Keratinocyte (primary cell): ENCODE measurements around the gene PCCB.
"Not testable (repeated sequence)": the region's sequence is repeated elsewhere in the genome, so short reads cannot be mapped to it uniquely, and the experiment has no call there.

Source experiments
- EZH2 ChIP-seq: IDR thresholded peaks from one replicate; pipeline ENCODE4 v1.6.1; 2012; ENCODE audit warnings: inconsistent platforms, mild to moderate bottlenecking, low read length, moderate library complexity
- TF ChIP-seq, protein P1 (sequence below), 3 experiments: IDR thresholded peaks in 1 of 3; conservative IDR thresholded peaks in 1 of 3; optimal IDR thresholded peaks in 1 of 3; 2 replicates in 2 of 3; 3 replicates in 1 of 3; pipeline versions ENCODE3 to v1.5.1; 2011; ENCODE audit warnings: low read length in 3 of 3, mild to moderate bottlenecking in 3 of 3, moderate library complexity in 2 of 3, control low read depth in 1 of 3, inconsistent platforms in 1 of 3; ENCODE audit not compliant: insufficient read depth in 2 of 3; ENCODE audit errors: extremely low read depth in 1 of 3

DNA sequence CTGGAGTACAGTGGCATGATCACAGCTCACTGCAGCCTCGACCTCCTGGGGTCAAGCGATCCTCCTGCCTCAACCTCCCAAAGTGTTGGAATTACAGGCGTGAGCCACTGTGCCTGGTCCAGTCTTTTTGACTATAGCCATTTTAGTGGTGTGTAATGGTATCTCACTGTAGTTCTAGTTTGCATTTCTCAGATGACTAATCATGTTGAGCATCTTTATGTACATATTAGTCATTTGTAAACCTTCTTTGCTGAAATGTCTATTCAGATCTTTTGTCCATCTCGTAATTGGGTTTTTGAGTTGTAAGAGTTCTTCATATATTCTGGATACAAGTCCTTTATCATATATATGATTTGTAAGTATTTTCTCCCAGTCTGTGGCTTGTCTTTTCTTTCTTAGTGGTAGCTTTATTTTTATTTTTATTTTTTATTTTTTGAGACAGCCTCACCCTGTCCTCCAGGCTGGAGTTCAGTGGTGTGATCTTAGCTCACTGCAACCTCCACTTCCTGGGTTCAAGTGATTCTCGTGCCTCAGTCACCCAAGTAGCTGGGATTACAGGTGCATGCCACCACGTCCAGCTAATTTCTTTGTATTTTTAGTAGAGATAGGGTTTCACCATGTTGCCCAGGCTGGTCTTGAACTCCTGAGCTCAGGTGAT is 16.5 kb downstream of the PCCB start:
- TF ChIP-seq, protein P1, sequence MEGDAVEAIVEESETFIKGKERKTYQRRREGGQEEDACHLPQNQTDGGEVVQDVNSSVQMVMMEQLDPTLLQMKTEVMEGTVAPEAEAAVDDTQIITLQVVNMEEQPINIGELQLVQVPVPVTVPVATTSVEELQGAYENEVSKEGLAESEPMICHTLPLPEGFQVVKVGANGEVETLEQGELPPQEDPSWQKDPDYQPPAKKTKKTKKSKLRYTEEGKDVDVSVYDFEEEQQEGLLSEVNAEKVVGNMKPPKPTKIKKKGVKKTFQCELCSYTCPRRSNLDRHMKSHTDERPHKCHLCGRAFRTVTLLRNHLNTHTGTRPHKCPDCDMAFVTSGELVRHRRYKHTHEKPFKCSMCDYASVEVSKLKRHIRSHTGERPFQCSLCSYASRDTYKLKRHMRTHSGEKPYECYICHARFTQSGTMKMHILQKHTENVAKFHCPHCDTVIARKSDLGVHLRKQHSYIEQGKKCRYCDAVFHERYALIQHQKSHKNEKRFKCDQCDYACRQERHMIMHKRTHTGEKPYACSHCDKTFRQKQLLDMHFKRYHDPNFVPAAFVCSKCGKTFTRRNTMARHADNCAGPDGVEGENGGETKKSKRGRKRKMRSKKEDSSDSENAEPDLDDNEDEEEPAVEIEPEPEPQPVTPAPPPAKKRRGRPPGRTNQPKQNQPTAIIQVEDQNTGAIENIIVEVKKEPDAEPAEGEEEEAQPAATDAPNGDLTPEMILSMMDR (optimal IDR thresholded peaks at IDR 0.05 in 1 of 3, IDR thresholded peaks at IDR 0.05 in 1 of 3, conservative IDR thresholded peaks at IDR 0.05 in 1 of 3; ENCODE audit: extremely low read depth in 1 of 3, insufficient read depth in 2 of 3, low read length in 3 of 3) = not testable (repeated sequence)
- TF ChIP-seq EZH2 = not testable (repeated sequence)
